NCI-H2029 (cell line): ENCODE results near the gene TTLL11.

Experiments used
- DNase-seq: peaks from one replicate; lab custom pipeline; 2025; lab: John Stamatoyannopoulos, UW

TTLL11 gene

GRCh38 chr9:121773286-121773953, 319.7 kb downstream of the TTLL11 start:
- DNase-seq: no peak

- DNase-seq: no peak
These were observed 320.4 kb downstream of the TTLL11 start for GRCh38 chr9:121772600-121773285.
